HG03575 (cell line): ENCODE measurements around the gene EFEMP2.

Experiments used
- ATAC-seq: cut with Tn5 transposase; IDR thresholded peaks from one replicate; pipeline ENCODE4 v1.9.1; 2021; ENCODE audit not compliant: unreplicated experiment, insufficient number of reproducible peaks, low FRiP score; ENCODE audit errors: extremely low read depth

The EFEMP2 gene

GRCh38 chr11:65859095-65859811, 13.3 kb downstream of the EFEMP2 start:
- ATAC-seq: peak; percentile 35

- no peak for ATAC-seq
These were observed 13.9 kb downstream of the EFEMP2 start for GRCh38 chr11:65858681-65859087.

GRCh38 chr11:65857853-65858680, 14.5 kb downstream of the EFEMP2 start, which contains the start of gene CFL1:
TSS of gene CFL1 (minus strand) at chr11:65858180. CDS start at chr11:65858099, 81 bp downstream.
- ATAC-seq: no peak

GRCh38 chr11:65857500-65857852, 15.1 kb downstream of the EFEMP2 start:
- no peak for ATAC-seq

- no peak for ATAC-seq
These were observed 15.7 kb downstream of the EFEMP2 start for GRCh38 chr11:65856689-65857499.

DNA sequence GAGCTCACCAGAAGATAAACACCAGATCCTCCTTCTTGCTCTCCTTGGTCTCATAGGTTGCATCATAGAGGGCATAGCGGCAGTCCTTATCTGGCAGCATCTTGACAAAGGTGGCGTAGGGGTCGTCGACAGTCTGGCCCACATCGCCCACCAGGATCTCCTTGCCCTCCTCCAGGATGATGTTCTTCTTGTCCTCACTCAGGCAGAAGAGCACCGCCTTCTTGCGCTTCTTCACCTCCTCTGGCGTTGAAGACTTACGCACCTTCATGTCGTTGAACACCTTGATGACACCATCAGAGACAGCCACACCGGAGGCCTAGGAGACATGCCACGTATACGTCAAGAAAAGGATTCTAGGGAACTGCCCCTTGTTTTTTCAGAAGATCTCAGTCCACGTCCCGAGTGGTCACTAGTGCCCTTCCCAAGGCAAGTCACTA, 16.7 kb downstream of the EFEMP2 start:
- ATAC-seq: no peak

DNA sequence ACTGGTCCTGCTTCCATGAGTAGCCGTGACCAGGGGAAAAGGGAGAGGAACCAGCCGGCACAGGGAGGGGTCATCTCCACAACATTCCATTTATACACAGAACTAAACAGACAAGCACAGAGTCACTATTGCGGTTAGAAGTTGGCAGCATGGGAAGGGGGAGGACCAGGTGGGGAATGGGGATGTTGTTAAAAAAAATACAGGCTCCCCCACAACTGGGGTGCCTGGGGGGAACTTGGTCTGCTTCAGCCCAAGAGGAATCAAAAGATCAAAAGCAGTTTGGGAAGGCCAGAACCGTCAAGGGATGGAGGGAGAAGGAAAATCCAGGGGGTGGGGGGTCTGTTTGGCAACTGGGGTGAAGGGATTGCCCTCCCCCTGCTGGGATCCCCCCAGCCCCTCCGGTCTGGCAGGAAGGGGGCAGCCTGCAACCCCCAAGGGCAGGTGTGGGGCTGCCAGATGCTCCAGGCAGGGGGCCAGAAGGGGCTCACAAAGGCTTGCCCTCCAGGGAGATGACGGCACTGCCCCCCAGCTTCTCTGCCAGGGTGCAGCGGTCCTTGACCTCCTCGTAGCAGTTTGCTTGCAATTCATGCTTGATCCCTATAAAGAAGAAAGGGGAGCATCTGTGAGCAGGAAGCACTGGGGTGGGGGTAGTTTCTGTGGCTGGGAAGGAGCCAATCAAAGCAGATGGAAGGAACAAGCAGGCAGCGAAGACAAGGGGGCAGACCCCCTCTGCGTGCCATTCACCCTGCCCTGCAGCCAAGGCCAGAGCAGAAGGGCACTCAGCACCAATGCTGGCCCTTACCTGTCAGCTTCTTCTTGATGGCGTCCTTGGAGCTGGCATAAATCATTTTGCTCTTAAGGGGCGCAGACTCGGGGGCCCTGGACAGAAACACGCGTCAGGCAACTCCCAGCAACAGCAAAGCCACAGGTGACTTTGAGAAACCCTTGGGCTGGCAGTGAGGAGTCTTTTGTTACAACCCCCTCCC, 17.5 kb downstream of the EFEMP2 start:
- ATAC-seq: no peak

DNA sequence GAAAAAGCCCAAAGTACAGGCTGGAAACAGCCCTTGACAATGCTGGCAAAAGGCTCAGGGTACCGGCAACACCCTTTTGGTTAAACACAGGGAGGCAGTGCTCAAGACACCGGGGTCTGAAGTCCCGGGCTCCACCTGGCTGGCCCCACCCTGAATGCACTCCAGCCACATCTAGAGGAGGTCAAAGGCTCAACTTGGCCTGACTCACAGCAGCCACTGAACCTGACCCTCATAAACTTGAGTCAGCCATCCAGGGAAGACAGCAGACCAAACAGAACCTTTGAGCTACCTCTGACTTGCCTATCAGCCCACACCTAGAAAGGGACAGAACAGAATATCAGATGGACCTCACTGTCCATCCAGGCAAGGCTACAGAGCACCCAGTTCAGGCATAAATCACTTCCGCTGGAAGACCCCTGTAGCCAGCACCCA, 18.4 kb downstream of the EFEMP2 start:
- ATAC-seq: no peak

DNA sequence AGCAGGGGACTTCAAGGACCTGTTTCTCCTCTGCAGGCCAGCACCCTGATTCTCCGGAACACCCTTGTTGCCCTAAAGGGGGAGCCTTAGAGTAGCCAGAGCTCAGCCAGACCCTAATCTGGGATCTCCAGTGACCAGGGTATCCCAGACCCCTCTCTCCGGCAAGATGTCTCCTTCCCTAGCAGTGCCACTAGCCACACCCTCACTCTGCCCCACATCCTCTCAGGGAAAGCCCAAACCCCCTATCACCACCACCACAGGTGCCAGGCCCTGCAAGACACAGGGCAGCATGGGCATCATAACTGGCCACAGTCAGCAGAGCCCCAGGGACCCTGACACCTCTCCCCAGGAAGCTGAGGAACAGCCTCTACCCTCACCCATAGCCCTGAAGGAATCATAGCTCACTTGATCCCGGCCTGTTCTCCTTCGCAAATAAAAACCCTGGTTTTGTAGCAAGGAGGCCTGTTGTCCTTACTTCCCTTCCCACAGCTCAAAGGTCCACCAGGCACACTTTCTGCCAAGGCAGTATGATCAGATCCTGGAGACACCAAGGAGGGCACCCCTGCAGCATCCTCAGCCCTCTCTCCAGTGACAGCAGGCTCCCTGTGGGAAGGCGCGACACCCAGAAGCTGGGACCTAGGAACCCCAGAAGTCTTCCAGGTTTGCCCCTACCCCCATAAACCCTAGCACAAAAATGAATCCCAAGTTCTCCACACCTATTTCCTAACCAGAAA, 19.2 kb downstream of the EFEMP2 start:
- ATAC-seq: no peak

- ATAC-seq: no peak
These were observed 19.9 kb downstream of the EFEMP2 start for GRCh38 chr11:65852508-65853245.

DNA sequence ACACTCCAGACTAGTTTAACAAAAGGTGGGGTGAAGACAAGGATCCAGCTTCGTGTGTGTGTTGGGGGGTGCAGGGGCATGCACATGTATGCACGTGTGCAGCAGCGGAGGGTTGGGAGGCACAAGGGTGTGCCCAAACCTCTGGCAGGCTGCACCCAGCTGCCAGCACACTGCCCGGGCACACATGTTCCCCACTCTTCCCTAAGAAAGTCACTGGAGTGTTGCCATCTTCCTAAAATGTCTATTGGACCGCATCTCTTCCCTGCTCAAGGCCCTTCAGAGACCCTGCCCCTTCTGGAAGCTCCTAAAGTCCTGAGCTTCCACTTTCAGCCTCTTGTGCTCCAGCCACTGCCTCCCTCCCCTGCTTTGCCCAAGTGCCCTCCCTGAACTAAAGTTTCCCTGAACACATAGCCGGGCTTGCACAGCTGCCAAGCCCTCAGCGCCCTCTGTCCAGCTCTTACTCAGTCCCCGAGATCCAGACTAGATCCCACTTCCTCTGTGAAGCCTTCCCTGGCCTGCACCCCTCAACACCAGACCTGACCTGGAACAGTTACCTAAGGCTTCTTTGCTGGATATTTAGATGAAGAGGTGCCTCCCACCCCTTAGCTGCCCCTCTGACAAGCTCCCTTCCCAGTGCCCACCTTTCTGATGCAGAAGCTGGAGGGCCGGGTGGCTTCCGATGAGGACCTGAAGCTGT, 20.6 kb downstream of the EFEMP2 start:
- no peak for ATAC-seq

GRCh38 chr11:65851083-65851579, 21.5 kb downstream of the EFEMP2 start:
- no peak for ATAC-seq

DNA sequence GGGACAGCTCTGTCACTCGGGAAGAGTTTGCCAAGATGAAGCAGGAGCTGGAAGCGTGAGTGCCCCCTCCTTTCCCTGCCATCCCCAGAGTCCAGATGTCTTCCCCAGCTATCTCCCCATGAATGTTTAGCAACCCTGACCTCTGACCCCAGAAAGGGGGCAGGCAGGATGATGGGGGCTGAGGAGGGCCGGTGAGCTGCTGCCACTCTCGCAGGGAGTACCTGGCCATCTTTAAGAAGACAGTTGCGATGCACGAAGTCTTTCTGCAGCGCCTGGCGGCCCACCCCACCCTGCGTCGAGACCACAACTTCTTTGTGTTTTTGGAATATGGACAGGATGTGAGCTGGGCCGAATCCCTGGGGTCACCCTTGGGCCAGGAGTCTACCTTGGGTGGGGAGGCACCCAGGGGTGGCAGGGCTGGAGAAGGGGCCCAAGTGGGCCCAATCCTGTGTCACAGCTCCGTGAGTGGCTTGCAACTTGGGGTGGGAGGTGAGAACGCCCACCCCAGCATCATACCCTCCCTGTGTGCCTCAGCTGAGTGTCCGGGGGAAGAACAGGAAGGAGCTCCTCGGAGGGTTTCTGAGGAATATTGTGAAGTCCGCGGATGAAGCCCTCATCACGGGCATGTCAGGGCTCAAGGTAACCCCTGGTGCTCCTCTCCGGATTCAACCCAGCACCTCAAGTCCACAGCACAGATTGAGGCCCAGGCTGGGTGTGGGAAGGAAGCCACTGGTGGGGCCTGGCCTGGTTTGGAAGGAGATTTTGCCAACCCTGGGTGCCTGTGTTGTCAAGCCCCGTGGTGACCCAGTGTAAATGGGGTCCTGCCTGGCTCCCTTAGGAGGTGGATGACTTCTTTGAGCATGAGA, 22.1 kb downstream of the EFEMP2 start:
- no peak for ATAC-seq

GRCh38 chr11:65849771-65850216, 22.8 kb downstream of the EFEMP2 start:
- ATAC-seq: no peak

DNA sequence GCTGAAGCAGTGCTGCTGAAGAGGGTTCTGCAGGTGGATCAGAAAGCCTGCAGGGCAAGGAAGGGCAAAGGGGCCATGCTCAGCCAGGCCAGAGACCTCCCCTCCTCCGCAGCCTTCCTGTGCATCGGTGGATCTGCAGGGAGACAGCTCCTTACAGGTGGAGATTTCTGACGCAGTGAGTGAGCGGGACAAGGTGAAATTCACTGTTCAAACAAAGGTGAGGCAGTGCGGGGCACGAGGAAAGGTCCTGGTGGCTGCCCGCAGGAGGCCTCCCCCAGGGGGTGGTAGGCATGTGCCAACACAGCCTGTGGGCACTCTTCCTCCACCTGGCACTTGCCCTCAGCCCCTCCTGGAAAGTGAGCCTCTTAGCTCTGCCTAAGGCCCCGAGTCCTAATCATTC, 23.2 kb downstream of the EFEMP2 start:
- no peak for ATAC-seq
